LNCaP clone FGC (cell line): ENCODE measurements around the gene CTBP1.
A peak's percentile ranks its signal among the peaks of the same experiment; 100 is the strongest.

Source experiments
- DNase-seq: peaks from one replicate; pipeline ENCODE4 v3.0.0-alpha.2; 2011; ENCODE audit warnings: low read depth
- H3K4me3 ChIP-seq: 2 replicates; pipeline ENCODE4 v1.5.1; 2011; ENCODE audit warnings: mild to moderate bottlenecking, low read depth, low read length, control low read depth
- TF ChIP-seq, protein P1 (sequence below): IDR thresholded peaks from 2 replicates; pipeline ENCODE4 v1.5.1; 2012; ENCODE audit warnings: mild to moderate bottlenecking; ENCODE audit not compliant: control insufficient read depth, insufficient read depth; ENCODE audit errors: extremely low read depth

Gene CTBP1

DNA sequence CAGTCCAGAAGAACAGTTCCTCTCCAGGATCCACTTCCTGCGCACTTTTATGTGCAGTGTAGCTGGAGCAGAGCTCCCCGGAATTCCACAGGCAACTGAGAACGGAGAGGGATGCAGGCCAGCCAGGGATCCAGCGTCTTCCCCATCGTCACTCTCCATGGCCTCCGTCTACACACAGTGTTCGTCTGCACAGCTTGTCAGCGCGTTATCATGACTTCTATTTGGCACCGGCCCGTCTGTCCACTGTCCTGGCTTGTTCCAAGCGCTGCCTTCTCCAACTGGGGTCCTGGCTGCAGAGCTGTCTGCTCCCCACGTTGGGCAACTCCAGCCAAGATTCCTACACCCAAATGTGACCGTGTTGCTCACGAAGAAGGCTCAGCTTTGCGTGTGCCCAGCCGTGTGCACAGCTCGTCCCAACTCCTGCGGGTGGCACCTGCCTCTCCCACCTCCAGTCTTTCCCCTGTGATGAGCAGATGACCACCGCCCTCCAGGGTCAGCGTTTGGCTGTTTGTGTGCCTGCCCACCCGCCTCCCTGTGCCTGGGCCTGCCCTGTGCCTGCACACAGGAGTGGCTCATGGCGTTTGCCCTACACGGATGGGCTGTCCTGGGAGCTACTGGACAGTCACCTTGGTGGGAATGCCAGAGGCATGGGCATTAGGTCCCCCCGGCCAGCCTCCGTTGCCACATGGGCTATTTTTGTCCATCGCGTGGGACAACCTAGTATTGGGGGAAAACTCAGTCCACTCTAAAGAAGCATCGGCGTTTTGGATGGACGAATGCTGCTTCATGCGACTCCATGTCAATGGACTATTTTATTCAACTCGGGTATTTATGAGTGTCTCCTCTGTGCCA, 2.2 kb upstream of the CTBP1 start:
- no peak overlapping the region for H3K4me3 ChIP-seq
- DNase-seq = no peak
- TF ChIP-seq, protein P1, sequence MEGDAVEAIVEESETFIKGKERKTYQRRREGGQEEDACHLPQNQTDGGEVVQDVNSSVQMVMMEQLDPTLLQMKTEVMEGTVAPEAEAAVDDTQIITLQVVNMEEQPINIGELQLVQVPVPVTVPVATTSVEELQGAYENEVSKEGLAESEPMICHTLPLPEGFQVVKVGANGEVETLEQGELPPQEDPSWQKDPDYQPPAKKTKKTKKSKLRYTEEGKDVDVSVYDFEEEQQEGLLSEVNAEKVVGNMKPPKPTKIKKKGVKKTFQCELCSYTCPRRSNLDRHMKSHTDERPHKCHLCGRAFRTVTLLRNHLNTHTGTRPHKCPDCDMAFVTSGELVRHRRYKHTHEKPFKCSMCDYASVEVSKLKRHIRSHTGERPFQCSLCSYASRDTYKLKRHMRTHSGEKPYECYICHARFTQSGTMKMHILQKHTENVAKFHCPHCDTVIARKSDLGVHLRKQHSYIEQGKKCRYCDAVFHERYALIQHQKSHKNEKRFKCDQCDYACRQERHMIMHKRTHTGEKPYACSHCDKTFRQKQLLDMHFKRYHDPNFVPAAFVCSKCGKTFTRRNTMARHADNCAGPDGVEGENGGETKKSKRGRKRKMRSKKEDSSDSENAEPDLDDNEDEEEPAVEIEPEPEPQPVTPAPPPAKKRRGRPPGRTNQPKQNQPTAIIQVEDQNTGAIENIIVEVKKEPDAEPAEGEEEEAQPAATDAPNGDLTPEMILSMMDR = no peak

DNA sequence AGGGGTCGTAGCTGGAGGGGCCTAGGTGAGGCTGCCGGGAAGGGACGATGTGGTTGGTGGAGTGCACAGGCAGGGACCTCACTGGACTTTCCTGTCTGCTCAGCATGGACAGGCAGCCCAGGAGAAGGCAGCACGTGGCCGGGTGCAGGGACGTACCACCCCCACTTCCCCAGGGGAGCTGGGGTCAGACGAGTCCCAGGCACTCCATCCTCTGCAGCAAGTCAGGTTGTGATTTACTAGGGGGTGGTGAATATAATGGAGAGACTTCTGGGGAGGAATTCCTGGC, 1.5 kb upstream of the CTBP1 start:
- DNase-seq = no peak
- TF ChIP-seq, protein P1 = no peak
- H3K4me3 ChIP-seq = peak overlapping the region; percentile 71

DNA sequence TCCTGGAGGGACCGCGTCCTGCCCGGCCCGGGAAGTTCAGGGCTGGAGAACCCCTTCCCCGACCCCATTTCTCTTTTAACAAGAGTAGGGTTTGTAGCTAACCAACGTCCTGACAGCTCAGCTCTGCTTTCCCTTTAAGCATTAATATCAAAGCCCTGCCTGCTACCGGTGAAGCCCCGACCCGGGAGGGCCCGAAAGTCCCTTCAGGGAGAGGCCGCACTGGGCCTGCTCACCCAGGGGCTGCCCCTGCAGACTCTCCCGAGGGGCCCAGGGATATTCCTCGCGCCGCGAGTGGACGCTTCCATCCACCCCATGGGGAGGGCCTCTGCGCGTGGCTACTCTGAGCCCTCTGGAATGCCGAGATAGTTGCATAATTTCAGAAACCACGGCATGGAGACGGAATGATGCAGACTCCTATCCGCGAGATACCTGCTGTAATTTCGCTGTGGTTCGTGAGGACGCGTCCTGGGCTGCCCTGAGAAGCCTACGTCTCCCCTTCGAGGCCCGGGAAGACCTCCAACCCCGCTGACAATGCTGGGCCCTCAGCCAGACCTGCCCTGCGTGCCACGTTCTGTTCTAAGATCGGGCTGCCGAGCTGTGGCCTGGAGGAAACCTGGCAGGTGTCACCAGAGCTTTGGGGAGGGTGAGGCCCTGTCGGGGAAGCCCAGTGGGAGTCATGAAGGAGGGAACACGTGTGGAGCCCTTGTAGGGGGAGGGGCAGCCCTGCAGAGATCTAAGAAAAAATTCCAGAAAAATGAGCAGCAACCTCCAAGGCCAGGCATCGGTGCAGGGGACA, 999 bp upstream of the CTBP1 start:
- TF ChIP-seq, protein P1 = no peak
- peak overlapping the region; percentile 71 for H3K4me3 ChIP-seq
- DNase-seq = no peak

DNA sequence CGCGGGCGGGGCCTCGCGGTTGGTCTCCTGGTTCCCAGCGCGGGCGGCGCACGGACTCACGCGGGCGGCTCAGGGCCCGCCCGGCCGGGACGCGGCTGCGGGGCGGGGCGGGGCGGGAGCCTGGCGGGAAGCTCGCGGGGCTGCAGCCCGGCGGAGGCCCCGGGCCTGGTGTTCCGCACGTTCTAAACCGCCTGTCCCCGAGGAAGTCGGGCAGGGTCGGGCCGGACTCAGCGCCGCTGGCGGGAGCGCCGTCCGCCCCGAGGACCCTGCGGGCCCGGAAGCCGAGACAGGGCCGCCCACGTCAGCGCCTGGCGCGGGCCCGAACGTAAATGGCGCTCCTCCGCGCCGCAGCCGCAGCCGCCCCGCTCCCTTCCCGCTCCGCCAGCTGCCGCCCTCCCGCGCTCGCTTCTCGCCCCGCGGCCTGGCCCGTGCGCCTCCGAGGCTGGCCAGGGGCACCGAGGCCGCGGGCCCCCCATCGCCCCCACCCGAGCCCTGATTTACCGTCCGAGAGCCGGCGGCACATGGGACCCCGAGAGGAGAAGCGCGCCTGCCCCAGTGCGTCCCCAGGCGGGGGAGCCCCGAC, 309 bp upstream of the CTBP1 start:
- peak overlapping the region; percentile 71 for H3K4me3 ChIP-seq
- peak; percentile 46 for DNase-seq
- TF ChIP-seq, protein P1 = no peak

DNA sequence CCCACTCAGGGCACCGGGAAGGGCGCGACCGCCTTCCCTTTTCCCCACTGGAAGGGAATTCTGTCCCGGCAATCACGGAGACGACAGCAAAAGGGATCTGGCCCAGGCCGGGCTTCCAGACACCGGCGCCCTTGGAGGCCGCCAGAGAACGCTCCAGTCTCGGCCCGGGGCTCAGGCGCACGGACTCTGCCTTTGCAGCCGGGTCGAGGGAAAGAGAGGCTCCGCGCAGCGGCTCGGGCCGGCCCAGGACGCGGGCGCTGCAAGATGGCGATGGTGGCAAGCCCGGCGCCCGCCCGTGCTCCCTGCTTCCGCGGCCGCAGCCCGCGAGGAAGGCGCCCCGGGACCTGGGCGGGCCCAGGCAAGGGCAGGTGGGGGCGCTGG, 1.1 kb downstream of the CTBP1 start:
- H3K4me3 ChIP-seq = peak overlapping the region; percentile 85
- DNase-seq = no peak
- TF ChIP-seq, protein P1 = no peak

DNA sequence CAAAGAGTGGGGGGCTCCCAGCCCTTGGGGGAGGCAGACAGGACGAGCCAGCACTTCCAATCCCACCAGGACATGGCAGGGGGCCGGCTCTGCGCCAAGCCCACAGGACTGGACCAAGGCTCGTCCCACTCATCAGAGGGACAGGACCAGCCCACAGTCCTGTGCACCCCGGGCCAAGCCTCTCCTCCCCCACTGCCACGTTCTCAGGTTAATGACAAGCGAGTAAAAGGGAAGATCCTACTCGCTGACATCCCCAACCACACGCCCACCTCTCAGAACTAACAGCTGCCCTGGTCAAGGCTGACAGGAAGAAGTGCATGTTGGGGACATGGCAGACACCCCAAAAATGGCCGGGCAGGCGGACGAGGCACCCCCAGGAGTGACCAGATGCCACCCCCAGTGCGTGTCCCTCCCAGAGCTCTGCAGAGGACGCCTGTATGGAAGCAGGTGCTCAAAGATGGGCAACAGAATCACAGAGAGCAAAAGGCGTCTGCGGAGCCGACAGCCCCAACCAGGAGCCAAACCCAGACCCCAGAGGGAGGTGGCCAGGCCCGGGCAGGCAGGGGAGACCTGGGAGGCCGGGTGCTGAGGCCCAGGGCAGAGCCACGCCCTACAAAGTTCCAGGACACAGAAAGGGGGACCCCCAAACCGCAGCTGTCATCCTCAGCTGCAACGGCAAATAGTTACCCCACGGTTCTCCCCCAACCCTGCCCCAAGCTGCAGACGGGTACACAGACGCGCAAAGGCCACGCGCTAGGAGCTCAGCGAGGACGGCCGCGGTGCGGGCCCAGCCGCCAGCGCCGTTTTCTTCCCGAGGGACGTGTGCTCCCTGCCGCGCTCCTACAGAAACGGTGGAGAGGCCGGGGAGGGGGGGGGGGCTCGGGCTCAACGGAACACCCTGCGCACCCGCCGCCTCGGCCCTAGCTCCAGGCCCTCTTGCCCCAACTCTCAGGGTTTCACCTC, 1.7 kb downstream of the CTBP1 start:
- TF ChIP-seq, protein P1 = no peak
- no peak for DNase-seq
- peak overlapping the region; percentile 85 for H3K4me3 ChIP-seq
